Measurements from ENCODE around the gene POT1.

DNA sequence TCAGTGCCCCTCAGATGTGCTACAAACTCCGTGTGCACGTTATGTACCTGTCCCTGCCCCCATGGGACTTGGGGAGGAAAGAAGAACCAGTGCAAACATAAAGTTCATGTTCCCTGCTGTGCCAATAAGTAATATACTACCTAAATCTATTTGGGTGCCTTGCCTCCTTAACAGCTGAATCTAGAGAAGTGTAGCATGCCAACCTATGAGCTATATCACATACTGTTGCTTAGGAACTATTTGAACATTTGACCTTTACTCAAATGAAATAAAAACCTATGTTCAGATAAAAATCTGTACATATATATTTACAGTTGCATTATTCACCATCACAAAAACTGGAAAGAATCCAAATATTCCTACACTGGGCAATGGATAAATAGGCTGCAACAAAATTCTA, 9.8 kb downstream of the POT1 start:
- TF ChIP-seq, protein P1, sequence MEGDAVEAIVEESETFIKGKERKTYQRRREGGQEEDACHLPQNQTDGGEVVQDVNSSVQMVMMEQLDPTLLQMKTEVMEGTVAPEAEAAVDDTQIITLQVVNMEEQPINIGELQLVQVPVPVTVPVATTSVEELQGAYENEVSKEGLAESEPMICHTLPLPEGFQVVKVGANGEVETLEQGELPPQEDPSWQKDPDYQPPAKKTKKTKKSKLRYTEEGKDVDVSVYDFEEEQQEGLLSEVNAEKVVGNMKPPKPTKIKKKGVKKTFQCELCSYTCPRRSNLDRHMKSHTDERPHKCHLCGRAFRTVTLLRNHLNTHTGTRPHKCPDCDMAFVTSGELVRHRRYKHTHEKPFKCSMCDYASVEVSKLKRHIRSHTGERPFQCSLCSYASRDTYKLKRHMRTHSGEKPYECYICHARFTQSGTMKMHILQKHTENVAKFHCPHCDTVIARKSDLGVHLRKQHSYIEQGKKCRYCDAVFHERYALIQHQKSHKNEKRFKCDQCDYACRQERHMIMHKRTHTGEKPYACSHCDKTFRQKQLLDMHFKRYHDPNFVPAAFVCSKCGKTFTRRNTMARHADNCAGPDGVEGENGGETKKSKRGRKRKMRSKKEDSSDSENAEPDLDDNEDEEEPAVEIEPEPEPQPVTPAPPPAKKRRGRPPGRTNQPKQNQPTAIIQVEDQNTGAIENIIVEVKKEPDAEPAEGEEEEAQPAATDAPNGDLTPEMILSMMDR (optimal IDR thresholded peaks at IDR 0.05 in 1 of 3, IDR thresholded peaks at IDR 0.05 in 1 of 3, conservative IDR thresholded peaks at IDR 0.05 in 1 of 3; ENCODE audit: extremely low read depth in 1 of 3, insufficient read depth in 2 of 3, low read length in 3 of 3), result no peak
- no peak for TF ChIP-seq EZH2 (IDR thresholded peaks at IDR 0.05; ENCODE audit: low read length)

All from keratinocyte (primary cell).